Immature natural killer cell (primary cell): ENCODE data around the gene FAR2. TPM values are rescaled to one million over a fixed set of nuclear protein-coding genes. Genes with fewer than 3 reads are reported as not detected.

Experiments
- polyA plus RNA-seq, 3 donors: library from polyadenylated mRNA; unstranded; fragments of 300-500 nt; fragmentation: Illumina TruSeq; gene quantifications; one replicate each; pipeline ENCODE4 v1.2.3, GENCODE V29; 2021

The FAR2 gene
- polyA plus RNA-seq, 3 donors from 2014 or later = 1.5 to 1.8 TPM; not detected in 1

Other genes starting within 250 kb of the FAR2 start
- gene ERGIC2, start 231.9 kb downstream of the FAR2 start, polyA plus RNA-seq = 10 to 100 TPM; 37.5 to 71.3 (median 40.2) TPM